ENCODE results near the gene ZNF892.

DNA sequence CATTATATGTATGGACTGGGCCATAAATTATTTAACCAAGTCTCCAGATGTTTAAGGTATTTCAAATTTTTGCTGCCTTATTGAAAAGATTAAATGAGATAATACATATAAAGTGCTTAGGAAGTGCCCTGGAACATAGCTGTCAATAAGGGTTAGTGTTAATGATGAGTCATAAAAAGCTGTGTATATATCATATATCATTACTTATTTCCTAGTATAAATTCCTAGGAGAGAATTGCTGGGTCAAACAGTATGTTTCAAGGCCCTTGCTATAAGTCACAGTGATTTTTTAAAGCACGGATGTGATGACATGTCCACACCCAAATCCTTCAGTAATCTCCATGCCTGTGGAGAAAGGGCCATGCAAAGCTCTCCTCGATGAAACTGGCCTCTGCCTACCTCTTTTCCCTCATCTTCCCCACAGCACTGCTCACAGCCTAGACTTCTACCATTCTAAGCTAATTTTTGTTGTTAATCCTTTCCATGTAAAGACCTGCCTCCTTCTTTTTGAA lies 33.2 kb upstream of the ZNF892 start:
- TF ChIP-seq GATA2 (IDR thresholded peaks at IDR 0.05; ENCODE audit: low read depth, low read length) (no peak), GATA3 (IDR thresholded peaks at IDR 0.05; ENCODE audit: low read depth, low read length) (no peak)

Data from SH-SY5Y (cell line).